HG02938 (cell line): ENCODE data around the gene NELFB.

ENCODE experiments used
- ATAC-seq: cut with Tn5 transposase; IDR thresholded peaks from one replicate; pipeline ENCODE4 v1.9.1; 2021; ENCODE audit warnings: mild to moderate bottlenecking, moderate library complexity; ENCODE audit not compliant: unreplicated experiment

The NELFB gene

GRCh38 chr9:137313326-137313936 is 58.3 kb downstream of the NELFB start:
- ATAC-seq = no peak

DNA sequence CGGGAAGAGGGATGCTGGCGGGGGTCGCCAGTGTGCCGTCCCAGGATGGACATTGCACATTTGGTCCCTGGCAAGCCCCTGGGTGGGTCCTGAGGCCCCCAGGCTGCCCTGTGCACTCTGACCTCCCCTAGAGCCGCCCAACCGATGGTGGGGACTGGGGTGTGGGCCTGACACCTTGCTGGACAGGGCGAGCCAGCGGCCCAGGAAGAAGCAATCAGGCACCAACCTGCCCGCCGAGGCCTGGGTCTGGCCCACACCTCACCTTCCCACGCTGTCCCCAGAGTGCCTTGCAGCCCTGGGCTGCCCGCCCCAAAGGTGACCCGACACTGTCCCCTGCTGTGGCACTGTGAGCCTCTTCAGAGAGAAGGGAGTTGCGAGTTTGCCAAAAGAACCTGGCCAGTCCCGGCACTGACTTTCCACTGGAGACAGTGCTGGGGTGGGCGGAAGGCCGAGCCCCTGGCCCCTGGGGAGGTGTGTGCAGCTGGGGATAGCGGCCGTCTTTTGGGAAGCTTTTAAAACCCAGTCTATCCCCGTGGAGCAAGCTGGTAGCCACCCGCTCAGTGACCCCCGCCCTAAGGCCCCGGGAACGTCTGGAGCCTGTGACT is 58.9 kb downstream of the NELFB start:
- ATAC-seq = no peak

DNA sequence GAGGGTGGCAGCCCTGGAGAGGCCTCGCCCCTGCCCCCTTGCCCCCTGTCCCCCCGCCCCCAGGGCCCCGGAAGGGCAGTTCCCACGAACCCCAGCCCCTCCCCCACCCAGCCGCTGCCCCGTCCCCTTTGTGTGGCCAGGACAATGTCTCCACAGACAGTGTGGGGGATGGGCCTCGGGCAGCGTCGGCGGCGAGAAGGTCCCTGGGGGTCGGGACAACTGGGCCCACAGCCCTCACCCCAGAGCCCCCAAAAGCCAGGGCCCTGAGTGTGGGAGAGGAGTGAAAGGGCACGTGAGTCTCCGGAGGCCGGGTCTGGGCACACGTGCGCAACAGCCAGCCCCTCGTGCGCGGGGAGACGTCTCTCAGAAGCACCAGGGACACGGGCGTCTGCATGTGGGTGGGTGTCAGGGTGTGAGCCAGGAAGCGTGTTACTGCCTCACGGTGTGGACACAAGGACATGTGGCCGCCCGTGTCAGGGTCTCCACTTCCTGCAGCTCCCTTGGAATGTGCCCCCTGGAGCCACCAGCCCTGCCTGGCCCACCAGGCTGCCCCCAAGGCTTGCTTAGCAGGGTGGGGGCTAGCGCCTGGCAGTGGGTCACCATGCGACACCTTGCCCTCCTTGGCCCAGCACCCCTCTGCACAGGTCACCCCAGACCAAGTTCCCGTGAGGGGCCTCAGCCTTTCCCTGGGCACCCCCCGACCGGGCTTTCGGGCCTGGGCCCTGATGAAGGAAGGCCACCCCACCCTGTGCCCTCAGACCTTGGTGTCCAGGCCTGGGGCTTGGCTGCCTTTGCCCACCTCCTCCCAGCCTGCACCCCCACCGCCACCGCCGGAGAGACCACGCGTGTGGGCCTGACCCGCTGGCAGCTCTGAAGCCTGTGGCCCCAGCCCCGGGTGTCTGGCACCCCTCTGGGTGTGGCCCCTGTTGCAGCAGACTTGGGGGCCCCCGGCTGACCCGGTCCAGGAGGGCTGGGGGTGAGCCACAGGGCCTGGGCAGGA is 59.7 kb downstream of the NELFB start:
- no peak for ATAC-seq

DNA sequence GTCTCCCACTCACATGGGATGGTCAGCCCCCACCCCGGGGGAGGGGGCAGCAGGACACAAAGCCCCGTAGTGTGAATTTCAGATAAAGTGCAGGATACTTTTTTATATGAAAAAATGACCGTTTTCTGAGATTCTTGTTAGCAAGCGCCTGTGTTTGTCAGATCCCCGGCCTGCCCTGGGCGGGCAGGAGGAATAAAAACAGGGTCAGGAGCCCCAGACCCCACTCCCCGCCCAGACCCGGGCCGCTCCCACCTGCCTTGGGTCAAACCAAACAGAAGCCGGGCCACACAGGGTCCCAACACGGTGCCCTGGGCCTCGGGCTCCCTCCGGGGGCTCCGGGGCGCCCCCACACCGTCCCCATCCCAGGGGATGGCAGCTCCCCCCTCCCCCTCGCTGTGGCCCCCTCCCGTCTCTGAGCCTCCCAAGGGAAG is 60.5 kb downstream of the NELFB start:
- no peak for ATAC-seq

- no peak for ATAC-seq
These were observed 61.2 kb downstream of the NELFB start for GRCh38 chr9:137316012-137316981.

DNA sequence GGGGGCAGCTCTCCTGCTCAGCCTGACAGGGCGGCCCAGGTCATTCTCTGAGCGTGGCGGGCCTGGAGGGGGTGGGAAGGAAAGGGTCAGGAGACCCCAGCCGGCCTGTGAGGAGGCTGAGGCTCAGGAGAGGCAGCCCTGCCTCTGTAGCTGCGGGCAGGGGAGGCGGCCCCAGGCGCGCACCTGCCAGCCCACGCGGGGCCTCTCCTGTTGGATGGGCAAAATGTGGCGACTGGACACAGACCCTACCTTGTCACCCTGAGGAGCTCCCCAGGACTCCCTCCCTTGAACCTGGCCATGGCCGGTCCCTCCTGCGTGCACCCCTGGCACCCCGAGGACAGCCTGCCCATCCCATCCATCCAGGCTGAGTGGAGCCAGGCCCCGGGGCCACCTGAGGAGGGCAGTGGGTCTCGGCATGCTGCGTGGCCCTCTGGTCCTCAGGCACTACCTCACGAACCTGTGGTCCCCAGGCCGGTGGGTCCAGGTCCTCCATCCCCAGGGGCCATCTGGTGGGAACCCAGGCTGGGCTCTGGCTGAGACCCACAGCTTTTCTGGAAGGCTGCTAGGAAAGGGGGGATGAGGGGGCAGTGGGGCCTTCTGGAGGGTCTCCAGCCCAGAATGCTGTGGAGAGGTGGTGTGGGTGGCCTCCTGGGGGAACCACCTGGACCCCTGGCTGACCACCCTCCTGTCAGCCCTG is 62.0 kb downstream of the NELFB start:
- ATAC-seq = no peak

DNA sequence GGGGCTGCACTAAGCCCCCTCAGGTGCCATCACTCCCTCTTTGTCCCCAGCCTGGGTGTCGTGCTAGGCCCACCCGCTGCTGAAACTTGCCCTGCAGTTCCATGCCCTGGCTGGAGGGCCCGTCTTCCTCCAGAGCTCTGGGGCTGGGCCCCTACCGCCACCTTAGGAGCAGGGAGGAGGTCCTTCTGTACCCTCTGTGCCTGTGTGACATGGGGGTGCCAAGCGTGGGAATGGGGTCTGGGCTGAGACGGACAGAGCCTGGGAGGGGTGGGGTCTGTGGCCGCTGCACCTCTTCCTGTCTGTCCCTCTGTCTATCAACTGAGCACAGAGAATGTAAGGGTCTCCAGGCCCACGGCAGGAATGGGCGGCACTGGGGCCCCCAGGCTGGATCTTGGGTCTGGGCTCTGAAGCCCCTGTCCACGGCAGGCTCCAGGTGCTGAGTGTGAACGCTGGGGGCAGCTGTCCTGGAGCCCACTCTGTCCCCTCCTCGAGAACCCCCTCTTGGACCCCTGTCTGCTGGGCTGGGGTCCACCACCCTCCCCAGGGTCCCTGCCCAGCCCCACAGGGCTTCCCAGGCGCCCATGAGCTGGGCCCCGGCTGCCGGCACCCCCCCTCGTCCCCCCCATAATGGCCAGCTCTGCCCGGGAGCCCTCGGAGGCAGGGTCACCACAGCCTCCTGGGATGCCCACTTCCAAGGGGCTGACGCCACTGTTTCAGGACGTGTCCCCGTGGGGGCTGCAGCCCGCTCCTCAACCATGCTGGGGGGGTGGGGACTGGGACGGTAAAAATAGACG is 62.8 kb downstream of the NELFB start:
- no peak for ATAC-seq

DNA sequence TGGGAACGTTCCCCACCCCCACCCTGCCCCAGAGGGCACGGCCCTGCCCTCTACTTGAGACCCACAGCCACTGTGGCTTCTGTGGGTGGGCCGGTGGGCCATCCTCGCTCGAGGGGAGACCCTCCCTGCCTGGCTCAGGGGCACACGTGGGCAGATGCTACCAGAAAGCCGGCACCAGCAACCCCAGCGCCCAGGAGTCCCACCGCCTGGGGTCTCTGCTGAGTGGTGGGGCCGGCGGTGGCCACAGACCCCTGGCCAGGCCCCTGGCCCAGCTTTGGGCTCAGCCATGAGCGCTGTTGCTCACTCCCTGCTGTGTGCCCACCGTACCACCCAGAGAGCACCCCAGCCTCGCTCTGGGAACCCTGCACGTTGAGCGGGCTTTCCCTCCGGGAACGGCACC is 63.5 kb downstream of the NELFB start:
- ATAC-seq = no peak

DNA sequence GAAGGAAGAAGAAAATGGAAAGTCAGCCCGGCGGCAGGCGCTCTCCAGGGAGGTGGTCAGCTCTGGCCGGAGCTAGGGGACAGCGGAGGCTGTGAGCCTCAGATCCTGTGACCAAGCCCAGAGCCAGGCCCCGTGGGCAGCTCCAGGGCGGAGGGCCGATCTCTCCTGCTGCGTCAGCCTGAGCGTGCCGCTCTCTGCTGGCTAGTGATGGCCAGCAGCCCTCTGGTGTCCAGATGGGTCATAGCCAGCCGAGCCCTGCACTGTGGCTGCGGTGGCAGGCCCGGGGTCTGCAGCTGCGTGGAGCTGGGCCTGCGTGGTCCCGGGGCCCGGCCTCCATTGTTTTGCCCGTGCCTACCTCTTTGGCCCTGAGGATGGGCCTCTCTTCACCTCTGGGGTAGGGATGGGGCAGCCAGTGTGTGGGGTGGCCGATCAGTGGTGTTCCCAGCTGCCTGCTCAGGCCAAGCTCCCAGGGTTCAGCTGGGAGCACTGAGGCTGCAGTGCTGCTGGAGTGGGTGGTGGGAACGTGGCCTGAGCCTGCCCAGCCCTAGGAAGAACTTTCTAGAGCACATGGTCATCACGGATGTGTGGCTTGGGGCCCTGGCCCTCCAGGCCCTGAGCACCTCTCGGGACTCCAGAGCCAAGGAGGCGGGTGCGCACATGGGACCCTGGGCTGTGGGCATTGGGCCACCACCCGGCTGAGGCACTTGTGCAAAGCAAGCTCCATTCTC is 64.0 kb downstream of the NELFB start:
- ATAC-seq = no peak

DNA sequence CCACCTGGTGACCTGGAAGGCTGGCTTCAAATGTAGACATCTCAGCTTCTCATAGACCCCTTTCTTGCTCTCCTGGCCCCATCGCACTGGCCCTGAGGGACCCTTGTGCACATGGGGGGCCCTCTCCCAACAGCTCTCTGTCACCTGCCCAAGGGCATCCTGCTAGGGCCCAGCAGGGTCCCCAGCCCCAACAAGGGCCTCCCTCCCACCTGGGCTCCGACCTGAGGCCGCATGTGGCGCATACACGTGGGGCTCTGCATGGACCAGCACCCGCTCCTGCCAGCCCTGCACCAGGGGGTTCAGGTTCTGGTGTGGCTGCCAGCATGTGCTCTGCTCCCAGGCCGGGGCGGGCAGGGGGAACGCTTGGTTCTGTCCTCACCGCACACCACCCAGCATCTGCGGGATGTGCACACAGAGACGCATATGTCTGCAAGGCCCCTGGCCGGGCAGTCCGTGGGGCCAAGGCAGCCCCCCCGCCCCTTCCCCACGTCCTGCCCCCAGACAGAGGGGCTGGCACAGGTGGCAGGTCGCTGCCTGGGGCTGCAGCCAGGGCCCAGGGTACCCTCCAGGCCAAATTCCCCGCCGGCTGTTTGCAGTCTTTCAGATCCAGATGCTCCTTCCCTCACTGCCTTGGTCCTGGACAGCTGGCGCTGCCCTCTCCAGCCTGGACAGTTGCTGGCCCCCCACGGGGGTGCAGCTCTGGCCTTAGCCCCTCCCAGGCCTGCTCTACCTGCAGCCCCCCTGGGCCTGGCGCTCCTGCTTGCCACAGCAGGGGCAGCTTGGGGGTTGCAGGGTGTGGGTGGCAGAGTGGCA is 64.8 kb downstream of the NELFB start:
- ATAC-seq = no peak

DNA sequence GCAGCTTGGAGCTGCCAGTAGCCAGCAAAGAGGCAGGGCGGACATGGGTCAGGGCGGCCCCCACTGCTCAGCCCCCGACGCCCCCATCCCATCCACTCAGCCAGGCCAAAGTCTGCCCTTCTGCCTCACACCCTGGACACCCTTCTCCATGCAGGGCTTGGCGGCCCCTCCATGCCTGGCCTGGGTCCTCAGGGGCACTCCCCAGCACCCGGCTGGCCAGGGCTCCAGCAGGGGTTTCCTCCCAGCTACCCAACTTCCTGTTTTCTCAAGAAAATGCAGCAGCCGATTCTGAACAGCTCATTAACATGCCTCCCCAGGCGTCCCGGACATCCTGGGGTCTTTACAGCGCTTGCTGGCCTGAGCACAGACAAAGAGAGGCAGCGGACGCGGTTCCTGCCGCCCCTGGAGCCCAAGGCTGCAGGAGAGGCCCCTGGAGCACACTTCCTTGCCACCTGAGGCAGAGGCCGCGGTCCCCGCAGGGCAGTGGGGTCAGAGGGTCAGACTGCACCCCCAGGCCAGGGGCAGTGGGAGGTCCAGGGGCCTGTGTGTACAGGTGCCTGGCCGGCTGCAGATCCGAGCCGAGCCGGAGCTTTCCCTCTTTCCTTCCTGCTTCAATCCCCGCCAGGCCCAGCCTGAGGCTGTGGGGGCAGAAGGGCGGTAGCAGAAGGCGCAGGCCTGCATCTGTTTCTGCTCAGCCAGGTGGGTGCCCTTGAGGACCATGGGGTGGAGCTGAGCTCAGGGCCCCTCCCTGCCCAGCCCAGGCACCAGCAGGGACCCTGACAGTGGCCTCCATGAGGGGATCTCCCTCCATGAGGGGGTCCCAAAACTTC is 65.6 kb downstream of the NELFB start:
- no peak for ATAC-seq

GRCh38 chr9:137321726-137322361 is 66.7 kb downstream of the NELFB start:
- ATAC-seq = no peak
